Stimulated activated CD4-positive, alpha-beta T cell treated with anti-CD3 and anti-CD28 coated beads, Interleukin-2, amount 100 ng/mL, for 4 hours (primary cell): ENCODE data around the gene RNF19B.

Experiments
- DNase-seq: peaks from one replicate; pipeline ENCODE4 v3.0.0-alpha.2; 2020; ENCODE audit warnings: low read depth

RNF19B gene

GRCh38 chr1:32967888-32968568 is 3.4 kb upstream of the RNF19B start:
- DNase-seq, result no peak

- DNase-seq, result no peak
These were observed 2.3 kb upstream of the RNF19B start for GRCh38 chr1:32966900-32967299.

- no peak for DNase-seq
These were observed 690 bp upstream of the RNF19B start for GRCh38 chr1:32965251-32965747.

- DNase-seq, result peak; percentile 37
These were observed 706 bp downstream of the RNF19B start for GRCh38 chr1:32963746-32964460.

- no peak for DNase-seq
These were observed 2.2 kb downstream of the RNF19B start for GRCh38 chr1:32962248-32962896.

- DNase-seq, result no peak
These were observed 3.7 kb downstream of the RNF19B start for GRCh38 chr1:32960819-32961355.

- DNase-seq, result no peak
These were observed 4.3 kb downstream of the RNF19B start for GRCh38 chr1:32960342-32960741.

- no peak for DNase-seq
These were observed 5.8 kb downstream of the RNF19B start for GRCh38 chr1:32958827-32959226.

GRCh38 chr1:32957017-32957416 is 7.6 kb downstream of the RNF19B start:
- DNase-seq, result no peak

GRCh38 chr1:32954168-32954567 is 10.4 kb downstream of the RNF19B start:
- DNase-seq, result no peak

GRCh38 chr1:32953495-32953894 is 11.1 kb downstream of the RNF19B start:
- DNase-seq, result no peak

- no peak for DNase-seq
These were observed 15.1 kb downstream of the RNF19B start for GRCh38 chr1:32949519-32949918.

- no peak for DNase-seq
These were observed 15.7 kb downstream of the RNF19B start for GRCh38 chr1:32948905-32949304.

GRCh38 chr1:32948390-32948722 is 16.3 kb downstream of the RNF19B start:
- DNase-seq, result no peak

- no peak for DNase-seq
These were observed 16.8 kb downstream of the RNF19B start for GRCh38 chr1:32947669-32948389.

GRCh38 chr1:32946413-32946812 is 18.2 kb downstream of the RNF19B start:
- DNase-seq, result no peak

GRCh38 chr1:32944180-32944579 is 20.4 kb downstream of the RNF19B start:
- DNase-seq, result no peak

- no peak for DNase-seq
These were observed 24.8 kb downstream of the RNF19B start for GRCh38 chr1:32939655-32940371.

- DNase-seq, result no peak
These were observed 27.5 kb downstream of the RNF19B start for GRCh38 chr1:32937061-32937460.

- DNase-seq, result no peak
These were observed 30.1 kb downstream of the RNF19B start for GRCh38 chr1:32934535-32934934.

GRCh38 chr1:32933742-32934322 is 30.8 kb downstream of the RNF19B start:
- DNase-seq, result no peak
